C4-2B (cell line): ENCODE results near the gene SLC25A36.

Experiments
- ZFX ChIP-seq: fragments of 450-650 bp; IDR thresholded peaks from 2 replicates; pipeline ENCODE4 v1.6.1; 2017
- TF ChIP-seq, protein P1 (sequence below): fragments of 450-650 bp; conservative IDR thresholded peaks from 2 replicates; pipeline ENCODE4 v1.5.1; 2017; ENCODE audit warnings: mild to moderate bottlenecking

DNA sequence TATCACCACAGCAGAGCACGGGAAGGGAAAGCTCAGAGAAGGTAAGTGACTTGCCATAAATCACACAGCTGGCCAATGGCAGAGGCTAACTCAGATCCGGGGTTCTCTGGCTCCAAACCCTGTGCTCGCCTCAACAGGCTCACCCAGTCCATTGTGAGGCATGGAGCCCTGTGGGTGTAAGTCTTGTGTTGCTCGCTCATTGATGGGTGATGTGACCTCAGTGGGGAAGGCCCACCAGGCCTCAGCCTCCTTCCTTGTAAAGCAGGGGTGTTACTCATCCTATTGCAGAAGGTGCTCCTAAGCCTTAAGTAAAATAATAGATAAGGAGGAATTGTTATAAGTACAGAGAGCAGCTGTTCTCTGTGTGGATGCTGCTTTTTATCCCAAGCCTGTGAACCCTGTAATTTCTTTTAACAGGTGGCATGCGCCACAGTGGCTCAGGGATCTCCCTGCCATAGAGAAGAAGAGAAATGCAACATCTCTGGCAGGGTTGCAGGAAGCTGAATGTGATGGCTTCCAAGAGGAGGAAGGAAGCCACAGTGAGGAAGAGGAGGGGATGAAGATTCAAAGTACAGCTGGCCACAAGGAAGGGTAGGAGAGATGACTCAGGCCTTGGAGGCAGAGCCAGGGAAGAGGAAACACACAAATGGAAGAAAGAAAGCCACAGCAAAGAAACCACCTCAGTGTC lies 78.7 kb downstream of the SLC25A36 start:
- TF ChIP-seq, protein P1, sequence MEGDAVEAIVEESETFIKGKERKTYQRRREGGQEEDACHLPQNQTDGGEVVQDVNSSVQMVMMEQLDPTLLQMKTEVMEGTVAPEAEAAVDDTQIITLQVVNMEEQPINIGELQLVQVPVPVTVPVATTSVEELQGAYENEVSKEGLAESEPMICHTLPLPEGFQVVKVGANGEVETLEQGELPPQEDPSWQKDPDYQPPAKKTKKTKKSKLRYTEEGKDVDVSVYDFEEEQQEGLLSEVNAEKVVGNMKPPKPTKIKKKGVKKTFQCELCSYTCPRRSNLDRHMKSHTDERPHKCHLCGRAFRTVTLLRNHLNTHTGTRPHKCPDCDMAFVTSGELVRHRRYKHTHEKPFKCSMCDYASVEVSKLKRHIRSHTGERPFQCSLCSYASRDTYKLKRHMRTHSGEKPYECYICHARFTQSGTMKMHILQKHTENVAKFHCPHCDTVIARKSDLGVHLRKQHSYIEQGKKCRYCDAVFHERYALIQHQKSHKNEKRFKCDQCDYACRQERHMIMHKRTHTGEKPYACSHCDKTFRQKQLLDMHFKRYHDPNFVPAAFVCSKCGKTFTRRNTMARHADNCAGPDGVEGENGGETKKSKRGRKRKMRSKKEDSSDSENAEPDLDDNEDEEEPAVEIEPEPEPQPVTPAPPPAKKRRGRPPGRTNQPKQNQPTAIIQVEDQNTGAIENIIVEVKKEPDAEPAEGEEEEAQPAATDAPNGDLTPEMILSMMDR, result no peak
- no peak for TF ChIP-seq ZFX
